Measurements from ENCODE around the gene RAVER1.

The RAVER1 gene

GRCh38 chr19:10266706-10267105, 66.6 kb downstream of the RAVER1 start:
- DNase-seq: no peak
